ENCODE data around the gene ALX1. TPM values are rescaled to one million over a fixed set of nuclear protein-coding genes. Genes with fewer than 3 reads are reported as not detected.
"Not testable (repeated sequence)": the region's sequence is repeated elsewhere in the genome, so short reads cannot be mapped to it uniquely, and the experiment has no call there.

The ALX1 gene
- total RNA-seq, 2 experiments from 2014 or later: not detected

GRCh38 chr12:85310025-85310424, 30.0 kb downstream of the ALX1 start:
- CTCF ChIA-PET: no interaction called here
- Mint-ChIP-seq H3K4me1 (ENCODE audit: low read depth) (no peaks in the 10 kb centered on the region), H3K4me3 (no peak overlapping the region), H3K27ac (no peak overlapping the region), H3K36me3 (no peaks in the 10 kb centered on the region), H3K27me3 (no peaks in the 10 kb centered on the region), H3K9me3 (no peaks in the 10 kb centered on the region)
- DNase-seq: no peak
- intact Hi-C loops (cut with micrococcal nuclease): no loop called here
- POLR2A ChIA-PET: no interaction called here

- Mint-ChIP-seq H3K36me3 (no peaks in the 10 kb centered on the region), H3K4me3 (no peak overlapping the region), H3K9me3 (no peaks in the 10 kb centered on the region), H3K27ac (no peak overlapping the region), H3K27me3 (no peaks in the 10 kb centered on the region), H3K4me1 (ENCODE audit: low read depth) (no peaks in the 10 kb centered on the region)
- DNase-seq: no peak
- intact Hi-C loops (cut with micrococcal nuclease): no loop called here
- CTCF ChIA-PET: interaction anchor here (0.7 to 1.1 kb wide), 2 partner anchors 42 to 209 kb away, joined by 4 read pairs; no protein-coding TSS in a partner anchor
- POLR2A ChIA-PET: no interaction called here
Measured at GRCh38 chr12:85310456-85311076, 30.5 kb downstream of the ALX1 start.

GRCh38 chr12:85317866-85318636, 38.0 kb downstream of the ALX1 start:
- H3K4me1 Mint-ChIP-seq (ENCODE audit: low read depth); DNase-seq; CTCF ChIA-PET; H3K4me3 Mint-ChIP-seq; H3K36me3 Mint-ChIP-seq; H3K27me3 Mint-ChIP-seq; H3K9me3 Mint-ChIP-seq; intact Hi-C loops (cut with micrococcal nuclease); H3K27ac Mint-ChIP-seq; POLR2A ChIA-PET: not testable (repeated sequence)

- ChIA-PET CTCF (no interaction called here), POLR2A (no interaction called here)
- Mint-ChIP-seq H3K9me3 (peaks cover 2% of the 10 kb centered on the region), H3K27me3 (no peaks in the 10 kb centered on the region), H3K4me1 (ENCODE audit: low read depth) (no peaks in the 10 kb centered on the region), H3K4me3 (no peak overlapping the region), H3K27ac (no peak overlapping the region), H3K36me3 (no peaks in the 10 kb centered on the region)
- no peak for DNase-seq
- intact Hi-C loops (cut with micrococcal nuclease): no loop called here
Measured at GRCh38 chr12:85322715-85323114, 42.7 kb downstream of the ALX1 start.

GRCh38 chr12:85325442-85325841, 45.4 kb downstream of the ALX1 start:
- Mint-ChIP-seq H3K4me3 (no peak overlapping the region), H3K27ac (no peak overlapping the region), H3K9me3 (no peaks in the 10 kb centered on the region), H3K36me3 (no peaks in the 10 kb centered on the region), H3K4me1 (ENCODE audit: low read depth) (no peaks in the 10 kb centered on the region), H3K27me3 (no peaks in the 10 kb centered on the region)
- ChIA-PET POLR2A (no interaction called here), CTCF (no interaction called here)
- no peak for DNase-seq
- intact Hi-C loops (cut with micrococcal nuclease): no loop called here

- Mint-ChIP-seq H3K27me3 (no peaks in the 10 kb centered on the region), H3K27ac (no peak overlapping the region), H3K36me3 (no peaks in the 10 kb centered on the region), H3K4me3 (no peak overlapping the region), H3K4me1 (ENCODE audit: low read depth) (no peaks in the 10 kb centered on the region), H3K9me3 (no peaks in the 10 kb centered on the region)
- no peak for DNase-seq
- ChIA-PET CTCF (no interaction called here), POLR2A (no interaction called here)
- intact Hi-C loops (cut with micrococcal nuclease): no loop called here
Measured at GRCh38 chr12:85329913-85330312, 49.9 kb downstream of the ALX1 start.

- Mint-ChIP-seq H3K9me3 (peaks cover 2% of the 10 kb centered on the region), H3K27ac (no peak overlapping the region), H3K4me3 (no peak overlapping the region), H3K4me1 (ENCODE audit: low read depth) (no peaks in the 10 kb centered on the region), H3K27me3 (no peaks in the 10 kb centered on the region), H3K36me3 (no peaks in the 10 kb centered on the region)
- intact Hi-C loops (cut with micrococcal nuclease): no loop called here
- POLR2A ChIA-PET: no interaction called here
- no peak for DNase-seq
- CTCF ChIA-PET: no interaction called here
Measured at GRCh38 chr12:85348779-85349178, 68.8 kb downstream of the ALX1 start.

GRCh38 chr12:85350356-85350755, 70.3 kb downstream of the ALX1 start:
- Mint-ChIP-seq H3K27ac (no peak overlapping the region), H3K27me3 (no peaks in the 10 kb centered on the region), H3K9me3 (peaks cover 2% of the 10 kb centered on the region), H3K4me1 (ENCODE audit: low read depth) (no peaks in the 10 kb centered on the region), H3K4me3 (no peak overlapping the region), H3K36me3 (no peaks in the 10 kb centered on the region)
- ChIA-PET POLR2A (no interaction called here), CTCF (no interaction called here)
- DNase-seq: no peak
- intact Hi-C loops (cut with micrococcal nuclease): no loop called here

Other genes with a start within 250 kb of the ALX1 start
- not detected for gene TSPAN19, start 243.9 kb upstream of the ALX1 start, total RNA-seq
- not detected for gene LRRIQ1, start 243.9 kb upstream of the ALX1 start, total RNA-seq